Measurements from ENCODE around the gene ITGA8. TPM values are rescaled to one million over a fixed set of nuclear protein-coding genes. Genes with fewer than 3 reads are reported as not detected.
"Not testable (repeated sequence)": the region's sequence is repeated elsewhere in the genome, so short reads cannot be mapped to it uniquely, and the experiment has no call there.

Gene ITGA8
- polyA plus RNA-seq, 5 donors: 42.0 to 88.6 (median 67.3) TPM

GRCh38 chr10:15515202-15515601 is 204.5 kb downstream of the ITGA8 start:
- DNase-seq: peak; percentile 62 to 66

GRCh38 chr10:15510963-15511362 is 208.8 kb downstream of the ITGA8 start:
- DNase-seq: no peak

- no peak for DNase-seq
Measured at GRCh38 chr10:15505329-15505728, 214.4 kb downstream of the ITGA8 start.

GRCh38 chr10:15504101-15504840 is 215.5 kb downstream of the ITGA8 start:
- no peak for DNase-seq

GRCh38 chr10:15494850-15495506 is 224.7 kb downstream of the ITGA8 start:
- DNase-seq: no peak

GRCh38 chr10:15491856-15492642 is 227.7 kb downstream of the ITGA8 start:
- DNase-seq: no peak

- DNase-seq: no peak
Measured at GRCh38 chr10:15489431-15489830, 230.3 kb downstream of the ITGA8 start.

- DNase-seq: no peak
Measured at GRCh38 chr10:15487376-15487775, 232.3 kb downstream of the ITGA8 start.

- peak in 1 of 2 donors; percentile 48 for DNase-seq
Measured at GRCh38 chr10:15486404-15486803, 233.3 kb downstream of the ITGA8 start.

- peak; percentile 71 to 73 for DNase-seq
Measured at GRCh38 chr10:15485684-15486316, 233.9 kb downstream of the ITGA8 start.

GRCh38 chr10:15485027-15485426 is 234.7 kb downstream of the ITGA8 start:
- no peak for DNase-seq

GRCh38 chr10:15484128-15484527 is 235.6 kb downstream of the ITGA8 start:
- DNase-seq: no peak

GRCh38 chr10:15483215-15484075 is 236.3 kb downstream of the ITGA8 start:
- DNase-seq: no peak

GRCh38 chr10:15482156-15482555 is 237.6 kb downstream of the ITGA8 start:
- DNase-seq: no peak

- DNase-seq: no peak
Measured at GRCh38 chr10:15478950-15479349, 240.8 kb downstream of the ITGA8 start.

GRCh38 chr10:15478429-15478828 is 241.3 kb downstream of the ITGA8 start:
- DNase-seq: no peak

- no peak for DNase-seq
Measured at GRCh38 chr10:15476337-15476736, 243.4 kb downstream of the ITGA8 start.

- not testable (repeated sequence) for DNase-seq
Measured at GRCh38 chr10:15475439-15475838, 244.3 kb downstream of the ITGA8 start.

GRCh38 chr10:15474671-15475070 is 245.1 kb downstream of the ITGA8 start:
- no peak for DNase-seq

GRCh38 chr10:15473396-15473767 is 246.3 kb downstream of the ITGA8 start:
- DNase-seq: no peak

All from right lung (tissue), 5 donors.